Heart left ventricle (tissue), 13 donors: ENCODE results near the gene CEP20.

Experiments used
- CTCF ChIP-seq, 12 donors: fragments of 200-600 bp; sonication (generic) in 4 of 12; IDR thresholded peaks; one replicate each; pipeline versions ENCODE4 v1.5.0 to v1.8.0; 2018 to 2022; ENCODE audit warnings: antibody characterized with exemption in 12 of 12, mild to moderate bottlenecking in 5 of 12
- POLR2A ChIP-seq, 2 donors: fragments of 450-650 bp; IDR thresholded peaks; one replicate each; pipeline ENCODE4 v1.6.1; 2017; ENCODE audit warnings: antibody characterized with exemption in 2 of 2, mild to moderate bottlenecking in 2 of 2, moderate library complexity in 2 of 2
- donor health status: ischemic (EF 13 %, LVEDD 7.1; RV severe dilation, severe dysfunction).
- donor health status: DM: no; HTN: yes; CAD: no.
- donor health status: DM: no; HTN: no; CAD: no.
- donor health status: ischemic (EF 25% LVEDD 6.9; RV normal size, moderate dysfunction).
- donor health status: ischemic (EF 25% LVEDD 5.7; RV mildly dilated, moderate dysfunction).
- donor health status: ischemic (EF 35%, LVEDD 5.7; RV mildly dilated, moderate dysfunction).
- donor health status: nonischemic (EF 11% LVEDD 7.7; RV severe dilation, severe dysfunction).
- donor health status: DM: yes; HTN: yes; CAD: no.
- donor health status: PGD.
- donor health status: ischemic (EF 29% LVEDD 5.4; RV normal size, mild dysfunction).
- donor health status: nonischemic (EF 23%, LVEDD 6.1; RV moderate dilation, normal function).

- TF ChIP-seq POLR2A (IDR thresholded peaks at IDR 0.05) (no peak), CTCF (IDR thresholded peaks at IDR 0.05) (no peak)
Measured at GRCh38 chr16:15897834-15898254, 9.4 kb upstream of the CEP20 start.
